ENCODE data around the gene CENPF. TPM values are rescaled to one million over a fixed set of nuclear protein-coding genes. Genes with fewer than 3 reads are reported as not detected.

The CENPF gene
- total RNA-seq, 2 donors from 2014 or later = 2.9 to 10.9 TPM

DNA sequence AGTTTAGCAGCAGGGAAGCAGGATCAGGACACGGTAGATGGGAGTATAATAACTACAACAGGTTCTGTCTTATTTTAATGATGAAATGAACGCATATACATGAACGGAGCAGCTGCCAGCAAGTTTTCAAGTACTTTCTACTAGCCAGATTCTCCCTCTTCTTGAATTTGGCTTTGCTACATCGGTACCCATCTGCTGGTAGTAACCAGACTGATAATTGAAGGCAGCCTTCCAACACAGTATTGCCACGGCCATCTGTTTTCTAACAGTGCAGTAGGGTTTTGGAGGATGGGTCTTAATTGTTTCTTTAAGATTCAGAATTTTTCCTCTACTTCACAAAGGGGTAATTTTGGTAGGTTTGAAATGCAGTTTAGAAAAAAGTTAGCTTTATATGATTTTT lies 33.4 kb downstream of the CENPF start:
- no peaks in the 10 kb centered on the region for H3K9me3 ChIP-seq
- H3K4me1 ChIP-seq (replicated peaks) = no peaks in the 10 kb centered on the region
- no peak overlapping the region for H3K4me3 ChIP-seq
- DNase-seq (ENCODE audit: low spot score) = no peak
- no peaks in the 10 kb centered on the region for H3K27me3 ChIP-seq (replicated peaks; ENCODE audit: insufficient read depth)
- TF ChIP-seq, protein P1, sequence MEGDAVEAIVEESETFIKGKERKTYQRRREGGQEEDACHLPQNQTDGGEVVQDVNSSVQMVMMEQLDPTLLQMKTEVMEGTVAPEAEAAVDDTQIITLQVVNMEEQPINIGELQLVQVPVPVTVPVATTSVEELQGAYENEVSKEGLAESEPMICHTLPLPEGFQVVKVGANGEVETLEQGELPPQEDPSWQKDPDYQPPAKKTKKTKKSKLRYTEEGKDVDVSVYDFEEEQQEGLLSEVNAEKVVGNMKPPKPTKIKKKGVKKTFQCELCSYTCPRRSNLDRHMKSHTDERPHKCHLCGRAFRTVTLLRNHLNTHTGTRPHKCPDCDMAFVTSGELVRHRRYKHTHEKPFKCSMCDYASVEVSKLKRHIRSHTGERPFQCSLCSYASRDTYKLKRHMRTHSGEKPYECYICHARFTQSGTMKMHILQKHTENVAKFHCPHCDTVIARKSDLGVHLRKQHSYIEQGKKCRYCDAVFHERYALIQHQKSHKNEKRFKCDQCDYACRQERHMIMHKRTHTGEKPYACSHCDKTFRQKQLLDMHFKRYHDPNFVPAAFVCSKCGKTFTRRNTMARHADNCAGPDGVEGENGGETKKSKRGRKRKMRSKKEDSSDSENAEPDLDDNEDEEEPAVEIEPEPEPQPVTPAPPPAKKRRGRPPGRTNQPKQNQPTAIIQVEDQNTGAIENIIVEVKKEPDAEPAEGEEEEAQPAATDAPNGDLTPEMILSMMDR (IDR thresholded peaks at IDR 0.05) = no peak
- TF ChIP-seq POLR2AphosphoS5 (IDR thresholded peaks at IDR 0.05) (no peak), POLR2A (IDR thresholded peaks at IDR 0.05) (no peak)
- no peaks in the 10 kb centered on the region for H3K36me3 ChIP-seq
- H3K27ac ChIP-seq = no peak overlapping the region
- intact Hi-C loops (cut with DNase I) = no loop called here
- 95% methylated on average over 5 of the region's 5 CpGs for WGBS

DNA sequence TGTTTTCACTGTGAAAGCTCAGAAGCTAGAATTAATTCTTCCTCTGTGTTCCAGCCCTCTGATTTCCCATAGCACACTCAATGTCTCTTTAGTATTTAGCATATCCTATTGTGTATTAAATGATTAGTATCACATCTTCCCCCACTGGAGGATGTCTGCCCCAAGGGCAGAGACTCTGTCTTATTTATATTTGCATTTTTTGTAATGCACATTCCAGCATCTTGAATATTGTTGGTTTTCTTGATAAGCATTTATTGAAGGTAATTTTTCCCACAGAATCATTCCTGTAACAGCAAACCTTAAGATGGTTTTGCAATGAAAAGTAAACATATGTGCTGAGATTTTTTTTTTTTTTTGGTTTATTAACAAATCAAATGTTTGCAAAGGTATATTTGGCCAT lies 34.1 kb downstream of the CENPF start:
- H3K27ac ChIP-seq = no peak overlapping the region
- no peak overlapping the region for H3K4me3 ChIP-seq
- H3K27me3 ChIP-seq (replicated peaks; ENCODE audit: insufficient read depth) = no peaks in the 10 kb centered on the region
- H3K9me3 ChIP-seq = no peaks in the 10 kb centered on the region
- DNase-seq (ENCODE audit: low spot score) = no peak
- H3K4me1 ChIP-seq (replicated peaks) = no peaks in the 10 kb centered on the region
- no peaks in the 10 kb centered on the region for H3K36me3 ChIP-seq
- intact Hi-C loops (cut with DNase I) = no loop called here
- no peak for TF ChIP-seq POLR2A (IDR thresholded peaks at IDR 0.05)
- TF ChIP-seq, protein P1 (IDR thresholded peaks at IDR 0.05) = no peak
- TF ChIP-seq POLR2AphosphoS5 (IDR thresholded peaks at IDR 0.05) = no peak

DNA sequence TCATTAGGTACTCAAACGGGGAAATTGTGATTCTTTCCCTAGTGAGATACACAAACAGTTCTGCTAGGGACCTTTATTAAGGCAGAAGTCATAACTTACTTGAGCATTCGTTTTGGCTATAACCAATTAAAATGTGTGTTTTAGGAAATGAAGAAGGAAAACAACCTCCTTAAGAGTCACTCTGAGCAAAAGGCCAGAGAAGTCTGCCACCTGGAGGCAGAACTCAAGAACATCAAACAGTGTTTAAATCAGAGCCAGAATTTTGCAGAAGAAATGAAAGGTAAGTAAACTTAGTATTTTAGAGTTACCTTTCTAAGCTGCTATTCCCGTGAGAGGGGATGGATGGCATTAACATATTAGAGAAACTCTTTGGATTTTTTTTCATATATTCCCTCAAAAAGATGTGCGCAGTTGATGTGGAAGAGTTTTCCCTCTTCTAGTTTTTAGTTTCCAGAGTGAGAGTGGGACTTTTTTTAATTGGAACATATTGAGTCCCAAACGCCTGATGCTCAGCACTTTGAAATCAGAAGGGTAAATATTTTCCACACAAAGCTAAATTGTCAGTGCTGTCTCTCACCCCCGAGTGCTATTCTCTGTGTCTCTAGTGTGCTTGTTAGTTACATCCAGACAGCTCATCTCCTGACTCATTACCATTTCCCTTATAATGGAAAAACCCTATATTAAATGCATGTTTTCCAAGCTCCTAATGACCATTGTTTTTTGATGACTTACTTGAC lies 34.9 kb downstream of the CENPF start:
- H3K4me1 ChIP-seq (replicated peaks) = no peaks in the 10 kb centered on the region
- H3K36me3 ChIP-seq = no peaks in the 10 kb centered on the region
- 62% methylated on average over 6 of the region's 6 CpGs for WGBS
- no peak overlapping the region for H3K4me3 ChIP-seq
- no peak overlapping the region for H3K27ac ChIP-seq
- H3K9me3 ChIP-seq = no peaks in the 10 kb centered on the region
- H3K27me3 ChIP-seq (replicated peaks; ENCODE audit: insufficient read depth) = no peaks in the 10 kb centered on the region
- DNase-seq (ENCODE audit: low spot score) = no peak
- TF ChIP-seq, protein P1 (IDR thresholded peaks at IDR 0.05) = peak in 3 of 4 experiments; percentile 50 to 57 (median 51)
- no peak for TF ChIP-seq POLR2A (IDR thresholded peaks at IDR 0.05)
- intact Hi-C loops (cut with DNase I) = no loop called here

DNA sequence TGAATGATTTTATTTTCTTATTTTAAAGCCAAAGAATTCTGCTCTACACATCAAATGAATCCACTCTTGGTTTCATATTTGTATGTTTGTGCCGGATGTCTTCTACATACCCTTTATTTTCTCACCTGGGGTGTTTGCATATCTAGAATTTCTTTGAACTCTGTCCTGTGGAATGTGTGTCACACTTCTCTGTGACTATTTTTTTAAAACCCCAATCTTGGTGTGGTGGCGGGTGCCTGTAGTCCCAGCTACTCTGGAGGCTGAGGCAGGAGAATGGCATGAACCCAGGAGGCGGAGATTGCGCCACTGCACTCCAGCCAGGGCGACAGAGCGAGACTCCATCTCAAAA lies 35.4 kb downstream of the CENPF start:
- DNase-seq (ENCODE audit: low spot score) = no peak
- H3K4me3 ChIP-seq = no peak overlapping the region
- H3K27me3 ChIP-seq (replicated peaks; ENCODE audit: insufficient read depth) = no peaks in the 10 kb centered on the region
- H3K27ac ChIP-seq = no peak overlapping the region
- H3K36me3 ChIP-seq = no peaks in the 10 kb centered on the region
- intact Hi-C loops (cut with DNase I) = no loop called here
- no peaks in the 10 kb centered on the region for H3K9me3 ChIP-seq
- TF ChIP-seq, protein P1 (IDR thresholded peaks at IDR 0.05) = no peak
- TF ChIP-seq POLR2A (IDR thresholded peaks at IDR 0.05) (no peak), POLR2AphosphoS5 (IDR thresholded peaks at IDR 0.05) (no peak)
- H3K4me1 ChIP-seq (replicated peaks) = no peaks in the 10 kb centered on the region
- WGBS = 100% methylated on average over 6 of the region's 6 CpGs

DNA sequence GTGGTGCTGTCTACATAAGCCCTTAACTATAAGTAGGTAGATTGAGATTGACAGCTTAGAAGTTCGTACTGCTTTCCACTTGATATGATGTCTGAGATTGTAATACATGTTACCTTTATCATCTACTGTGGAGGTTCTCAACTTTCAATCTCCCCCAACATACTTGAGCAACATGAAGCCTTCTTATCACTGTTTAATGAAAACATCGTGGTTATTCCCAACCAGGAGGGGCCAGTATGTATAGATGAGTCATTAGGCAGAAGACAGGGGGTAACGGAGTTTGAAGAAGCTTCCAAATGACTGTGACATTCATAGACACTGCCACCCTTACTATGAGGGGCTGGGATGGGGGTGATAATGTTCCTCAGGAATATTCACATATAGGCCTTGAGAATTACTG lies 36.0 kb downstream of the CENPF start:
- no peaks in the 10 kb centered on the region for H3K9me3 ChIP-seq
- no peaks in the 10 kb centered on the region for H3K4me1 ChIP-seq (replicated peaks)
- TF ChIP-seq POLR2AphosphoS5 (IDR thresholded peaks at IDR 0.05) = no peak
- TF ChIP-seq POLR2A (IDR thresholded peaks at IDR 0.05) = no peak
- TF ChIP-seq, protein P1 (IDR thresholded peaks at IDR 0.05) = no peak
- DNase-seq (ENCODE audit: low spot score) = no peak
- intact Hi-C loops (cut with DNase I) = no loop called here
- H3K27ac ChIP-seq = no peak overlapping the region
- 86% methylated on average over 3 of the region's 3 CpGs for WGBS
- H3K27me3 ChIP-seq (replicated peaks; ENCODE audit: insufficient read depth) = no peaks in the 10 kb centered on the region
- H3K4me3 ChIP-seq = no peak overlapping the region
- H3K36me3 ChIP-seq = no peaks in the 10 kb centered on the region

All from prostate gland (tissue), 2 donors.